HCT116 (cell line): ENCODE results near the gene RBPMS2. TPM values are rescaled to one million over a fixed set of nuclear protein-coding genes. Genes with fewer than 3 reads are reported as not detected.

ENCODE experiments used
- ATAC-seq: fragments of 200-7000 bp; cut with Tn5 transposase; 2 replicates; pipeline ENCODE4 v1.9.1; 2020; ENCODE audit warnings: mild to moderate bottlenecking, moderate library complexity
- BruUV-seq: library from RNA; stranded (reverse); fragments of 400-500 nt; replicated peaks from 2 replicates; lab custom pipeline; 2021; lab: Mats Ljungman, UMichigan
- CTCF ChIA-PET: fragments of 300-600 bp; sonication (Branson Sonifier 250); formaldehyde crosslinking; loops from one replicate; lab custom pipeline; 2021; ENCODE audit warnings: antibody characterized with exemption; lab: Charles Lee
- POLR2A ChIA-PET: fragments of 300-600, 350-600 bp; sonication (Branson Sonifier 250); formaldehyde crosslinking; loops from one replicate; lab custom pipeline; 2021; ENCODE audit warnings: antibody characterized with exemption; lab: Charles Lee
- RAD21 ChIA-PET, 2 experiments: fragments of 300-600 bp; sonication (Branson Sonifier 250); formaldehyde crosslinking; loops; one replicate each; lab custom pipeline; 2023; ENCODE audit warnings: low total read pairs in 2 of 2; ENCODE audit not compliant: uncharacterized antibody in 2 of 2, unreplicated experiment in 2 of 2, low non-redundant PET in 1 of 2; lab: Charles Lee
- DNase-seq: peaks from one replicate; pipeline ENCODE4 v3.0.0-alpha.2; 2010; ENCODE audit warnings: low read depth, low spot score
- H2AFZ ChIP-seq: fragments of 200-600 bp; shearing (Covaris generic), sonication (generic); 2 replicates; pipeline ENCODE4 v1.6.1; 2017; ENCODE audit warnings: low read depth, mixed run types, mixed read lengths, antibody characterized with exemption, low read length; ENCODE audit not compliant: poor library complexity, severe bottlenecking
- H3K27ac ChIP-seq: 2 replicates; pipeline ENCODE4 v1.5.1; 2012; ENCODE audit warnings: low read depth, low read length
- H3K27me3 ChIP-seq: fragments of 200-600 bp; sonication (generic); 2 replicates; pipeline ENCODE4 v1.6.1; 2016; ENCODE audit warnings: mixed run types, low read length, mixed read lengths; ENCODE audit not compliant: insufficient read depth
- H3K36me3 ChIP-seq, 2 experiments: fragments of 200-500 bp in 1 of 2; fragments of 200-600 bp in 1 of 2; sonication (Bioruptor generic) in 1 of 2; sonication (generic) in 1 of 2; 2 replicates each; pipeline versions ENCODE4 v1.5.1 to v1.6.1; 2014 to 2016; ENCODE audit warnings: low read length in 2 of 2, inconsistent platforms in 1 of 2, mixed read lengths in 1 of 2, mixed run types in 1 of 2; ENCODE audit not compliant: insufficient read depth in 2 of 2, control insufficient read depth in 1 of 2
- H3K4me1 ChIP-seq, 2 experiments: fragments of 200-600 bp in 1 of 2; sonication (generic) in 1 of 2; 2 replicates each; pipeline versions ENCODE4 v1.5.1 to v1.6.1; 2012 to 2017; ENCODE audit warnings: low read length in 2 of 2, inconsistent platforms in 1 of 2, mild to moderate bottlenecking in 1 of 2, mixed read lengths in 1 of 2, mixed run types in 1 of 2, moderate library complexity in 1 of 2; ENCODE audit not compliant: insufficient read depth in 2 of 2, control insufficient read depth in 1 of 2
- H3K4me2 ChIP-seq: fragments of 200-600 bp; sonication (generic); 2 replicates; pipeline ENCODE4 v1.6.1; 2017; ENCODE audit warnings: mixed run types, low read length, mixed read lengths
- H3K4me3 ChIP-seq, 2 experiments: fragments of 200-600 bp in 1 of 2; sonication (generic) in 1 of 2; replicated peaks in 1 of 2; 2 replicates each; pipeline ENCODE4 v1.5.1; 2011 to 2016; ENCODE audit warnings: low read length in 2 of 2, control low read depth in 1 of 2, low read depth in 1 of 2, mild to moderate bottlenecking in 1 of 2, mixed read lengths in 1 of 2, mixed run types in 1 of 2
- H3K79me2 ChIP-seq: fragments of 200-600 bp; sonication (generic); 2 replicates; pipeline ENCODE4 v1.6.1; 2017; ENCODE audit warnings: mild to moderate bottlenecking, mixed run types, low read length, moderate library complexity, mixed read lengths; ENCODE audit not compliant: insufficient read depth
- H3K9ac ChIP-seq: fragments of 200-600 bp; sonication (generic); 2 replicates; pipeline ENCODE4 v1.6.1; 2016; ENCODE audit warnings: low read length, mixed read lengths
- H3K9me2 ChIP-seq: fragments of 200-600 bp; sonication (generic), shearing (Covaris generic); 2 replicates; pipeline ENCODE4 v1.6.1; 2017; ENCODE audit warnings: mixed run types, mild to moderate bottlenecking, moderate library complexity; ENCODE audit not compliant: insufficient read depth
- H3K9me3 ChIP-seq, 2 experiments: fragments of 200-500 bp in 1 of 2; fragments of 200-600 bp in 1 of 2; sonication (Bioruptor generic) in 1 of 2; sonication (generic) in 1 of 2; 2 replicates each; pipeline ENCODE4 v1.6.1; 2014 to 2017; ENCODE audit warnings: low read length in 2 of 2, mixed read lengths in 2 of 2, inconsistent platforms in 1 of 2, low read depth in 1 of 2, mild to moderate bottlenecking in 1 of 2, mixed run types in 1 of 2, moderate library complexity in 1 of 2; ENCODE audit not compliant: control insufficient read depth in 1 of 2, insufficient read depth in 1 of 2
- H4K20me1 ChIP-seq: fragments of 200-600 bp; sonication (generic), shearing (Covaris generic); 2 replicates; pipeline ENCODE4 v1.6.1; 2017; ENCODE audit warnings: mixed run types, mild to moderate bottlenecking, moderate library complexity; ENCODE audit not compliant: insufficient read depth
- ATF3 ChIP-seq: IDR thresholded peaks from 2 replicates; pipeline ENCODE4 v1.6.1; 2012
- CBX3 ChIP-seq: IDR thresholded peaks from 2 replicates; pipeline ENCODE4 v1.6.1; 2012; ENCODE audit warnings: low read depth
- CEBPB ChIP-seq: IDR thresholded peaks from 2 replicates; pipeline ENCODE4 v1.6.1; 2012; ENCODE audit warnings: low read depth
- EZH2 ChIP-seq: fragments of 200-600 bp; sonication (generic); IDR thresholded peaks from 2 replicates; pipeline ENCODE4 v1.6.1; 2017; ENCODE audit warnings: antibody characterized with exemption, mixed run types
- JUND ChIP-seq: IDR thresholded peaks from 2 replicates; pipeline ENCODE4 v1.6.1; 2012
- POLR2A ChIP-seq: IDR thresholded peaks from 2 replicates; pipeline ENCODE4 v1.7.0; 2011; ENCODE audit warnings: borderline replicate concordance; ENCODE audit not compliant: insufficient read depth, insufficient read length; ENCODE audit errors: extremely low read depth
- REST ChIP-seq: IDR thresholded peaks from 2 replicates; pipeline ENCODE4 v1.6.1; 2012; ENCODE audit warnings: low read depth
- SIN3A ChIP-seq: IDR thresholded peaks from 2 replicates; pipeline ENCODE4 v1.6.1; 2012; ENCODE audit warnings: low read depth
- SP1 ChIP-seq: IDR thresholded peaks from 2 replicates; pipeline ENCODE4 v1.6.1; 2012; ENCODE audit warnings: low read depth
- TCF7L2 ChIP-seq: IDR thresholded peaks from 2 replicates; pipeline ENCODE4 v1.7.0; 2011; ENCODE audit warnings: borderline replicate concordance, inconsistent platforms; ENCODE audit not compliant: insufficient read depth, insufficient read length; ENCODE audit errors: extremely low read depth
- ZBTB33 ChIP-seq: IDR thresholded peaks from 2 replicates; pipeline ENCODE4 v1.6.1; 2011; ENCODE audit warnings: mild to moderate bottlenecking, low read length, moderate library complexity; ENCODE audit not compliant: insufficient replicate concordance; ENCODE audit errors: extremely low read depth
- ZNF274 ChIP-seq: fragments of 200-500 bp; sonication (Bioruptor generic); IDR thresholded peaks from 2 replicates; pipeline ENCODE4 v1.6.1; 2014; ENCODE audit warnings: mild to moderate bottlenecking, low read depth, low read length, inconsistent platforms
- intact Hi-C: fragments of 100-400 bp; cut with micrococcal nuclease; formaldehyde crosslinking; loops from 2 replicates; pipeline ENCODE4 v1.10.0; 2022
- total RNA-seq: library from RNA; stranded (reverse); gene quantifications from one replicate; pipeline ENCODE4 v1.2.1, GENCODE V29; 2021; ENCODE audit not compliant: unreplicated experiment
- TF ChIP-seq, protein P1 (sequence below): IDR thresholded peaks from 2 replicates; pipeline ENCODE4 v1.6.1; 2012

RBPMS2 gene
- total RNA-seq, 1 experiment from 2014 or later = 11.6 TPM

DNA sequence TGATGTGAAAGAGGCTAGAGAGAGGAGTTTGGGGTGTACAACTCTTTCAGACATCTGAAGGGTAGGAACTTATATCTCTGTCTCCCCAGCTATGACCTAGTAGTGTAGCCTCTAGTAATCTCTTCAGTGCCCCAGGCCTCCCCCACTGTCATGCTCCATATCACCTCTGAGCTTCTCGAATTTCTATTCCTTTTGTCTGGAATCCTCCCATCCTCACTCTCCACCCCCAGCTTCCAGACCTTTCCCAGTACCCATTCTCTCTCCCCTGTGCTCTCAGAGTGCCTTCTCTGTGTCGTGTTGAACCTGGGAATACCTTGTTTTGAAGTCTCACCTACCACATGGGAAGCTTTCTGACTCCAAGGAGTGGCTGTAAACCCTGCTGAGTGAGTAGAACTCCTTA, 3.6 kb upstream of the RBPMS2 start:
- no peak for DNase-seq
- TF ChIP-seq POLR2A (no peak), TCF7L2 (no peak), EZH2 (no peak), JUND (no peak), SIN3A (no peak), ATF3 (no peak), CBX3 (no peak), CEBPB (no peak), REST (no peak), ZBTB33 (no peak), SP1 (no peak), ZNF274 (no peak)
- TF ChIP-seq, protein P1, sequence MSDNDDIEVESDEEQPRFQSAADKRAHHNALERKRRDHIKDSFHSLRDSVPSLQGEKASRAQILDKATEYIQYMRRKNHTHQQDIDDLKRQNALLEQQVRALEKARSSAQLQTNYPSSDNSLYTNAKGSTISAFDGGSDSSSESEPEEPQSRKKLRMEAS = no peak
- TF ChIP-seq, all 23 proteins: peak for 0
- ATAC-seq = no peak
- Histone ChIP-seq H3K4me3 (no peak overlapping the region), H3K36me3 (no peaks in the 10 kb centered on the region), H3K4me2 (no peak overlapping the region), H3K9me3 (no peaks in the 10 kb centered on the region), H2AFZ (no peak overlapping the region), H3K27ac (no peak overlapping the region), H3K79me2 (no peaks in the 10 kb centered on the region), H3K9me2 (no peaks in the 10 kb centered on the region), H4K20me1 (no peaks in the 10 kb centered on the region), H3K27me3 (no peaks in the 10 kb centered on the region), H3K4me1 (peaks cover 2 to 15% of the 10 kb centered on the region in 2 experiments; a peak in 2 of 4 replicates), H3K9ac (no peak overlapping the region)
- intact Hi-C loops = no loop called here
- CTCF ChIA-PET = no interaction called here
- POLR2A ChIA-PET = no interaction called here
- BruUV-seq = no TSS peak
- RAD21 ChIA-PET = no interaction called here
